ENCODE results near the gene PMM2.

DNA sequence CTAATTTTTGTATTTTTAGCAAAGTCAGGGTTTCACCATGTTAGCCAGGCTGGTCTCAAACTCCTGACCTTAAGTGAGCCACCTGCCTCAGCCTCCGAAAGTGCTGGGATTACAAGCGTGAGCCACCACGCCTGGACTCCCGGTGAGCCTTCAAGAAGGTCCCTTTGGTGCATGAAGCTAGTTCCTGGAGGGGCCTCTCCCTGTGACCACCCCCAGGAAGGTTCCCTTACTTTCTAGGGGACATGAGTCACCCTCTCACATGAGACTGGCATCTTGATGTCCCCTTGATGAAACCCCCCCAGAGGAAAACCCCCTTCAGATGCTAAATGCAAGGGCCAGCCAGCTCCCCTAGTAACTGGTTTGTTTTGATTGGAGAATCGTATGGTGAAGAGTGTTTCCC, 58.3 kb downstream of the PMM2 start:
- TF ChIP-seq, protein P1, sequence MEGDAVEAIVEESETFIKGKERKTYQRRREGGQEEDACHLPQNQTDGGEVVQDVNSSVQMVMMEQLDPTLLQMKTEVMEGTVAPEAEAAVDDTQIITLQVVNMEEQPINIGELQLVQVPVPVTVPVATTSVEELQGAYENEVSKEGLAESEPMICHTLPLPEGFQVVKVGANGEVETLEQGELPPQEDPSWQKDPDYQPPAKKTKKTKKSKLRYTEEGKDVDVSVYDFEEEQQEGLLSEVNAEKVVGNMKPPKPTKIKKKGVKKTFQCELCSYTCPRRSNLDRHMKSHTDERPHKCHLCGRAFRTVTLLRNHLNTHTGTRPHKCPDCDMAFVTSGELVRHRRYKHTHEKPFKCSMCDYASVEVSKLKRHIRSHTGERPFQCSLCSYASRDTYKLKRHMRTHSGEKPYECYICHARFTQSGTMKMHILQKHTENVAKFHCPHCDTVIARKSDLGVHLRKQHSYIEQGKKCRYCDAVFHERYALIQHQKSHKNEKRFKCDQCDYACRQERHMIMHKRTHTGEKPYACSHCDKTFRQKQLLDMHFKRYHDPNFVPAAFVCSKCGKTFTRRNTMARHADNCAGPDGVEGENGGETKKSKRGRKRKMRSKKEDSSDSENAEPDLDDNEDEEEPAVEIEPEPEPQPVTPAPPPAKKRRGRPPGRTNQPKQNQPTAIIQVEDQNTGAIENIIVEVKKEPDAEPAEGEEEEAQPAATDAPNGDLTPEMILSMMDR (IDR thresholded peaks at IDR 0.05; ENCODE audit: poor library complexity): no peak
- no peak for TF ChIP-seq EZH2phosphoT487 (IDR thresholded peaks at IDR 0.05; ENCODE audit: low read depth, severe bottlenecking, unreplicated experiment)

Data from hepatocyte (in vitro differentiated cells).